HUES48 (cell line): ENCODE results near the gene CHRM4.

Experiments
- H3K27ac ChIP-seq: one replicate; pipeline ENCODE4 v1.7.0; 2013; ENCODE audit warnings: low read depth, low read length, inconsistent platforms
- H3K27me3 ChIP-seq: 2 replicates; pipeline ENCODE4 v1.6.1; 2013; ENCODE audit warnings: mild to moderate bottlenecking, low read length; ENCODE audit not compliant: control insufficient read depth, insufficient read depth
- H3K36me3 ChIP-seq: 2 replicates; pipeline ENCODE4 v1.6.1; 2013; ENCODE audit warnings: low read length; ENCODE audit not compliant: control insufficient read depth, insufficient read depth
- H3K4me1 ChIP-seq: 2 replicates; pipeline ENCODE4 v1.6.1; 2013; ENCODE audit warnings: mild to moderate bottlenecking, low read length; ENCODE audit not compliant: control insufficient read depth, insufficient read depth
- H3K4me3 ChIP-seq: 2 replicates; pipeline ENCODE4 v1.5.1; 2013; ENCODE audit warnings: mild to moderate bottlenecking, low read depth, low read length
- H3K9ac ChIP-seq: 2 replicates; pipeline ENCODE4 v1.6.1; 2013; ENCODE audit warnings: mild to moderate bottlenecking, low read depth, low read length, moderate library complexity
- H3K9me3 ChIP-seq: 2 replicates; pipeline ENCODE4 v1.6.1; 2013; ENCODE audit warnings: low read length; ENCODE audit not compliant: control insufficient read depth, insufficient read depth

Gene CHRM4

GRCh38 chr11:46356924-46357482, 34.6 kb downstream of the CHRM4 start:
- peaks cover 28% of the 10 kb centered on the region for H3K4me1 ChIP-seq

GRCh38 chr11:46353698-46354097, 37.9 kb downstream of the CHRM4 start:
- Histone ChIP-seq H3K27ac (no peak overlapping the region), H3K4me3 (no peak overlapping the region), H3K9ac (no peak overlapping the region), H3K36me3 (peaks cover 13% of the 10 kb centered on the region), H3K9me3 (no peaks in the 10 kb centered on the region), H3K27me3 (no peaks in the 10 kb centered on the region), H3K4me1 (peaks cover 30% of the 10 kb centered on the region)

More at GRCh38 chr11:46356924-46357482, 34.6 kb downstream of the CHRM4 start:
- no peaks in the 10 kb centered on the region for H3K27me3 ChIP-seq
- H3K9ac ChIP-seq: no peak overlapping the region
- H3K9me3 ChIP-seq: no peaks in the 10 kb centered on the region
- peaks cover 13% of the 10 kb centered on the region for H3K36me3 ChIP-seq
- H3K4me3 ChIP-seq: no peak overlapping the region
- peak overlapping the region; percentile 31 for H3K27ac ChIP-seq

- Histone ChIP-seq H3K9me3 (no peaks in the 10 kb centered on the region), H3K27ac (no peak overlapping the region), H3K36me3 (peaks cover 13% of the 10 kb centered on the region), H3K4me3 (no peak overlapping the region), H3K9ac (no peak overlapping the region), H3K4me1 (peaks cover 36% of the 10 kb centered on the region), H3K27me3 (no peaks in the 10 kb centered on the region)
Measured at GRCh38 chr11:46352063-46352841, 39.3 kb downstream of the CHRM4 start.

- Histone ChIP-seq H3K4me1 (peaks cover 40% of the 10 kb centered on the region), H3K4me3 (no peak overlapping the region), H3K27me3 (0 out of 2 replicates have a peak, but pooled peaks cover 2% of the 10 kb centered on the region), H3K9ac (no peak overlapping the region), H3K9me3 (no peaks in the 10 kb centered on the region), H3K27ac (no peak overlapping the region), H3K36me3 (peaks cover 13% of the 10 kb centered on the region)
Measured at GRCh38 chr11:46351606-46352005, 40.0 kb downstream of the CHRM4 start.

- Histone ChIP-seq H3K4me1 (peaks cover 45% of the 10 kb centered on the region), H3K27ac (no peak overlapping the region), H3K27me3 (peaks cover 6% of the 10 kb centered on the region; the same call in 1 of the 2 replicates), H3K9me3 (no peaks in the 10 kb centered on the region), H3K9ac (no peak overlapping the region), H3K4me3 (no peak overlapping the region), H3K36me3 (peaks cover 9% of the 10 kb centered on the region)
Measured at GRCh38 chr11:46351148-46351547, 40.4 kb downstream of the CHRM4 start.

GRCh38 chr11:46350695-46351094, 40.9 kb downstream of the CHRM4 start:
- Histone ChIP-seq H3K9ac (no peak overlapping the region), H3K9me3 (no peaks in the 10 kb centered on the region), H3K4me3 (no peak overlapping the region), H3K36me3 (peaks cover 8% of the 10 kb centered on the region; the same call in 1 of the 2 replicates), H3K4me1 (peaks cover 50% of the 10 kb centered on the region), H3K27ac (no peak overlapping the region), H3K27me3 (peaks cover 8% of the 10 kb centered on the region; the same call in 1 of the 2 replicates)

- Histone ChIP-seq H3K27me3 (peaks cover 11% of the 10 kb centered on the region; the same call in 1 of the 2 replicates), H3K4me1 (peaks cover 61% of the 10 kb centered on the region), H3K9me3 (no peaks in the 10 kb centered on the region), H3K36me3 (0 out of 2 replicates have a peak, but pooled peaks cover 3% of the 10 kb centered on the region), H3K9ac (no peak overlapping the region), H3K4me3 (peak overlapping the region; percentile 73), H3K27ac (no peak overlapping the region)
Measured at GRCh38 chr11:46348566-46349401, 42.8 kb downstream of the CHRM4 start.

GRCh38 chr11:46347637-46348311, 43.8 kb downstream of the CHRM4 start:
- H3K27me3 ChIP-seq: peaks cover 11% of the 10 kb centered on the region; the same call in 1 of the 2 replicates
- H3K9ac ChIP-seq: peak overlapping the region; percentile 55; the same call in 1 of the 2 replicates
- H3K4me3 ChIP-seq: peak overlapping the region; percentile 73
- H3K4me1 ChIP-seq: peaks cover 61% of the 10 kb centered on the region
- no peaks in the 10 kb centered on the region for H3K36me3 ChIP-seq
- H3K27ac ChIP-seq: no peak overlapping the region
- H3K9me3 ChIP-seq: no peaks in the 10 kb centered on the region

GRCh38 chr11:46346886-46347636, 44.5 kb downstream of the CHRM4 start, which contains the start of gene DGKZ:
TSS of gene DGKZ (plus strand) at chr11:46347463. CDS start at chr11:46347660, 197 bp downstream.
- H3K27me3 ChIP-seq: peaks cover 11% of the 10 kb centered on the region; the same call in 1 of the 2 replicates
- H3K4me1 ChIP-seq: peaks cover 61% of the 10 kb centered on the region
- H3K9me3 ChIP-seq: no peaks in the 10 kb centered on the region
- peak within 1 kb of the TSS; percentile 55 for H3K9ac ChIP-seq
- no peak within 1 kb of the TSS for H3K27ac ChIP-seq
- peak within 1 kb of the TSS; percentile 73 for H3K4me3 ChIP-seq
- H3K36me3 ChIP-seq: no peaks in the 10 kb centered on the region
